HG02852 (cell line): Measurements from ENCODE around the gene DENND4B.

Experiments used
- ATAC-seq: cut with Tn5 transposase; IDR thresholded peaks from one replicate; pipeline ENCODE4 v1.9.1; 2021; ENCODE audit warnings: mild to moderate bottlenecking, moderate library complexity; ENCODE audit not compliant: unreplicated experiment

Gene DENND4B

GRCh38 chr1:153945795-153946621 is 510 bp downstream of the DENND4B start:
- ATAC-seq = peak; percentile 68

- ATAC-seq = peak; percentile 5
These were observed 1.3 kb downstream of the DENND4B start for GRCh38 chr1:153945131-153945794.

- no peak for ATAC-seq
These were observed 1.7 kb downstream of the DENND4B start for GRCh38 chr1:153944827-153945117.

- no peak for ATAC-seq
These were observed 2.3 kb downstream of the DENND4B start for GRCh38 chr1:153944005-153944826.

GRCh38 chr1:153942766-153943549 is 3.6 kb downstream of the DENND4B start:
- no peak for ATAC-seq

GRCh38 chr1:153941826-153942725 is 4.4 kb downstream of the DENND4B start:
- ATAC-seq = no peak

- no peak for ATAC-seq
These were observed 5.8 kb downstream of the DENND4B start for GRCh38 chr1:153940756-153941155.

- no peak for ATAC-seq
These were observed 7.0 kb downstream of the DENND4B start for GRCh38 chr1:153939476-153939875.

- ATAC-seq = no peak
These were observed 7.5 kb downstream of the DENND4B start for GRCh38 chr1:153938996-153939395.

- ATAC-seq = no peak
These were observed 9.2 kb downstream of the DENND4B start for GRCh38 chr1:153937331-153937730.

- no peak for ATAC-seq
These were observed 10.3 kb downstream of the DENND4B start for GRCh38 chr1:153936011-153936802.

- no peak for ATAC-seq
These were observed 11.8 kb downstream of the DENND4B start for GRCh38 chr1:153934746-153935145.

- ATAC-seq = no peak
These were observed 12.6 kb downstream of the DENND4B start for GRCh38 chr1:153933955-153934354.

GRCh38 chr1:153933430-153933829 is 13.1 kb downstream of the DENND4B start:
- no peak for ATAC-seq

GRCh38 chr1:153932156-153933131 is 14.1 kb downstream of the DENND4B start:
- ATAC-seq = no peak

GRCh38 chr1:153929981-153930948 is 16.3 kb downstream of the DENND4B start:
- ATAC-seq = no peak

GRCh38 chr1:153929426-153929825 is 17.1 kb downstream of the DENND4B start:
- no peak for ATAC-seq
